ENCODE measurements around the gene TLE4. TPM values are rescaled to one million over a fixed set of nuclear protein-coding genes. Genes with fewer than 3 reads are reported as not detected.
A peak's percentile ranks its signal among the peaks of the same experiment; 100 is the strongest.

The TLE4 gene
- polyA plus RNA-seq, 4 donors, result 69.3 to 90.7 (median 73.8) TPM

DNA sequence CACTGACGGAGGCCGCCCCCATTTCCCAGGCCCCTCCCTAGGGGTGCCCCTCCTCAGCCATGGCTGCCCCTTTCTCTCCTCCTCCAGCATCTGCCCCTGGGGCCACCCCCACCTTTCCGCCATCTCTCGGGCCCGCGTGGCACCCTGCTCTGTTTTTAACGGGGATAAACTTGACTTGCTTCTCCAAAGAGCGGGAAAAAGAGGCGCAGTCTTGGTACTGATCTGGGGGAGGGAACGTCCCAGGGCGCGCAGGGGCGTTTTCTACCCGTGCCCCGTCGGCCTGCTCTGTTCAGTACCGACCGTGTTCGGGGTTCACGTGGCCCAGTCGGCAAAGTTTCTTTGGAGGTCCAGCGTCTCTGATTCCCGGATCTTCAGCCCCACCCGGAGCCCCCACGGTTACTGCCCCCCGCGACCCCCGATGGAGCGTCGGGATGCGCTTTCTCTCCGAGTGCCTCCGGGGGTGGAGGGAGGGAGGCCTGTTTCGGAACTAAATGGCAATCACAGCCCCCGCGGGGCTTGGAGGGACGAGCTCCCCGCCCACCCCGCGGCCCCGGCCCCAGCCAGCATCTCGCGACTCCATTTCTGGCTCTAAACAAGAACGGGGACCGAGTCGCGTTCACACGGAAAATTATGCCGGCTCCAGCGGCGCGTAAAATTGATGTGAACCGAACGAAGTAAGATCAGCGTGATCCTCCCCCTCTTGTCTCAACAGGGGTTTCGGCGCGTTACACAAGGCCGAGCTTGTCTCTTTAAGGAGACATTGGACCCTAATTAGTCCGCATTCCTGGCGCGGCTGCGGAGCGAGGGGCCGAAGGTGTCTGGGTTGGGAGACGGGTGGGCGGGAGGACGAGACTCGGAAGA lies 1.1 kb upstream of the TLE4 start:
- DNase-seq (ENCODE audit: low read depth in 4 of 4, low spot score in 3 of 4), result peak in 3 of 4 donors; percentile 54 to 76 (median 73)

DNA sequence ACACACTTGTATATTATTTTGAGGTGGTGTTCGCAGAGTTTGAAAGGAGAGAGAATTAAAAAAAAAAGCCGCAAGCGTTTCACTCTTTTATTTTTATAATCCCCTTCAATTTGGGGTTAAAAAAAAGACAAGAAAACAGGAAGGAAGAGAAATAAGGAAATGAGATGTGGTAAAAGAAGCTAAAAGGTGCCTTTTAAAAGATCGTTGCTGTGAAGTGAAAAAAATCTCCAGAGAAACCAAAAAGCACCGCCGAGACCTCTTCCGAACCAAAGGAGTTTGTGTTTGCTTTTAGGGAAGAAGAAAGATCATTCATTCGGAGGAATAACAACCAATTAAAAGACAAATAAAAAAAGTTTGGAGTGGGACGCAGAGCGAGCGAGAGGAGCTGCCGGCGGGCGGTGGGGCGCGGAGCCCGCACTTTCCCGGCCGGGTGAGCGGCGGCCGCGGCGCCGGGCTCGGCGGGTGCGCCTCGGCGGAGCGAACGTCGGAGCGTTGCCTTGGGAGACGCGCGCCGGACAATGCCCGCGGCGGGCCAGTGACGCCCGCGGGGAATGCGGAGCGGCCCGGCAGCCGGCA lies 355 bp downstream of the TLE4 start:
- DNase-seq (ENCODE audit: low read depth in 4 of 4, low spot score in 3 of 4), result no peak

DNA sequence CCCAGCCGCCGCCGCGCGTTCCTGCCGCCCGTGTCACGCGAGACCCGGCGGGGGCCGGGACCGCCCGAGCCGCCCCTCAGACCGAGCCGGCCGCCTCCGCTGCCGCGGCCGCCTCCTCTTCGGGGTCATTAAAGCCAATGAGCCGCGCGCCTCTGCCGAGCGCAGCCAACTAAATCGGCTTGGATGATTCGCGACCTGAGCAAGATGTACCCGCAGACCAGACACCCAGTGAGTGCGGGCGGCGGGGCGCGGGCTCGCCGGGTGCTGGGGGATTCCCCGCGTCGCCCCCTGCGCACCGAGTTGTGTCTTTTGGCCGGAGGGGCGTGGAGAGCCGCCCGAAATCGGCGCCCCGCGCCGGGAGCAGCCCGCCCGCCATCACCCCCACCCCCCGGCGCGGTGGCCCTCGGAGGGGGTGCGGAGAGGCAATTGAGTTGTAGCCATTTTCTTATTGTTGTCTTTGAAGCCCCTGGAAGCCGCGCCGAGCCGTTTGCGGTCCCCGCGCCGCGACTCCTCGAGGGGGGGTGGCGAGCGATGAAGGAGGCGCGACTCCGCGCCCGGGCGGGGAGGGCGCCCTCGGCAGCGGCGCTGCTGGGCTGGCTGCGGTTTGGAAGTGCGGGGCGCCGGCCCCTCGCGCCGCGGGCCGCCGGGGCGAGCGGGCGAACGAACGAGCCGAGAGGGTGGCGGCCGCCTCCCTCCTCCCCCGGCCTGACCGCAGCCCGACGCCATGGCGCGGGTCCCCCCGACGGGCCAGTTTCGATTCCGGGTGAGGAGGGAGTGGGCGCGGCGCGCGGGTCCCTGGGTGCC lies 1.0 kb downstream of the TLE4 start:
- no peak for DNase-seq (ENCODE audit: low read depth in 4 of 4, low spot score in 3 of 4)

DNA sequence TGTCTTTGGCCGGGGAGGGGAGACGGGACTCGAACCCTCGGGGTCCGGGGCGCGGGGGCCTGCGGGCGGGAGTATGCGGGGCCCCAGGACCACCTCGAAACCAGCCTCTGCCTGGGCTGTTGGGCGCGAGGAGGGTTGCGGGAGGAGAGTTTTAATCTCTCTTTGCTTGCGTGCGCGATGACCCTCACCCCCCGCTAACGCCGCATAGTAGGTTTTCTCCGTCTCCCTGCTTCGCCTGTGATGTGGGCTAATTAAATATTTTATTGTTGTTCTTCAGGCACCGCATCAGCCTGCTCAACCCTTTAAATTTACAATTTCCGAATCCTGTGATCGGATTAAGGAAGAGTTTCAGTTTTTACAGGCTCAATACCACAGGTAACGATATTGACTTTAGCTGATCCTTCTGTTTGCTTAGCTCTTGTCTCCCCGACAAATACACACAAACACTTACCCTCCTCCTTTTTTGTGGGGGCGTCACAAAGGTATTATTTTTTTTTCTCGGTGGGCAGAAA lies 1.7 kb downstream of the TLE4 start:
- DNase-seq (ENCODE audit: low read depth in 4 of 4, low spot score in 3 of 4), result no peak

DNA sequence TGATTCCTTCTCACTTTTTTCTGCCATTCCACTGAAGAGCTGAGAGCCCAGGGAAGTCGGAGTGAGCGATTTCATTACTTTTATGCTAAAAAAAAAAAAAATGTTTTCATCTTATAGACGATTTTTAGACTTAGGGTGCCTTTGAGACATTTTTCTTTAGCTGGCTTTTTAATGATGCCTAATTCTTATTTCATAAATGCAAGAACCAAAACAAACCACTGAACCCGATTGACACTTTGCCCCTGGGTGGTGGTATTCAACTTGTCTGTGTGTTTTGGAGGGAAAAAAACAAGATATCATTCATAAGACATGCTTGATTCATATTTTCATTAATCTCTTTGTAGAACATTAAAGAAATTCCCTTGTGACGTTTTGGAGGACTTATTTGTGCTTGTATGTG lies 2.4 kb downstream of the TLE4 start:
- DNase-seq (ENCODE audit: low read depth in 4 of 4, low spot score in 3 of 4), result no peak

DNA sequence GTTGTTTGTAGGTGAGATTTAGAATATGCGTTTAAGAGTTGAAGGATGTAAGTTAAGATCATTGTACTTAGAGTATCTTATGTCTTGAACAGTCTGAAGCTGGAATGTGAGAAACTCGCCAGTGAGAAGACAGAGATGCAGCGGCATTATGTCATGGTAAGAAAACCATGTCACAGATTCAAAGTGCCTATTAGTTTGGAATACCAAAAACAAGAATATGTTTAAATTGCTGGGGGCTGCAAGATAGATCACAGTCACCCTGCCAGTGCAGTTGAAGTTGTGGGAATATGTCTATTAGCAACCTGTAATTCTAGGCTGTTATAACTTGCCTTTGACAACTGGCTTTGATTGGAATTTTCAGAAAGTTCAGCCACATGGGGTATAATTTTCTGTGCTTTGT lies 3.0 kb downstream of the TLE4 start:
- DNase-seq (ENCODE audit: low read depth in 4 of 4, low spot score in 3 of 4), result no peak

DNA sequence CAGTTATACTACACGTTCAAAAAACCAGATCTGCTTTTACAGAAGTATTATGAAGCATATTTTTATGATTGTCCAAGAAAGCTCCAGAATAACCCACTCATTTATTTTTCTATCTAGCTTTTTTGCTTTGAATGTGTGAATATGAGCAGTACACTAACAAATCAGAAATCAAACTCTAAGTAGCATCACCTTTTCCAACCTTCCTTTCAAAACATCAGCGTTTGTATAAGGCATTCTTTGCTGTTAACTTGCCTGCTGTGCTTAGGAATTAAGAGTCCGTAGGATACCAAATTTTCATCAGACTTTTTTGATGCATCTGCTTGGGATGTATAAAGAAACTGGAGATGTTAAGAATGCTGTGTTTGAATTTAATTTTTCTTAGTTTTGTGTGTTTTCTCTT lies 3.8 kb downstream of the TLE4 start:
- no peak for DNase-seq (ENCODE audit: low read depth in 4 of 4, low spot score in 3 of 4)

DNA sequence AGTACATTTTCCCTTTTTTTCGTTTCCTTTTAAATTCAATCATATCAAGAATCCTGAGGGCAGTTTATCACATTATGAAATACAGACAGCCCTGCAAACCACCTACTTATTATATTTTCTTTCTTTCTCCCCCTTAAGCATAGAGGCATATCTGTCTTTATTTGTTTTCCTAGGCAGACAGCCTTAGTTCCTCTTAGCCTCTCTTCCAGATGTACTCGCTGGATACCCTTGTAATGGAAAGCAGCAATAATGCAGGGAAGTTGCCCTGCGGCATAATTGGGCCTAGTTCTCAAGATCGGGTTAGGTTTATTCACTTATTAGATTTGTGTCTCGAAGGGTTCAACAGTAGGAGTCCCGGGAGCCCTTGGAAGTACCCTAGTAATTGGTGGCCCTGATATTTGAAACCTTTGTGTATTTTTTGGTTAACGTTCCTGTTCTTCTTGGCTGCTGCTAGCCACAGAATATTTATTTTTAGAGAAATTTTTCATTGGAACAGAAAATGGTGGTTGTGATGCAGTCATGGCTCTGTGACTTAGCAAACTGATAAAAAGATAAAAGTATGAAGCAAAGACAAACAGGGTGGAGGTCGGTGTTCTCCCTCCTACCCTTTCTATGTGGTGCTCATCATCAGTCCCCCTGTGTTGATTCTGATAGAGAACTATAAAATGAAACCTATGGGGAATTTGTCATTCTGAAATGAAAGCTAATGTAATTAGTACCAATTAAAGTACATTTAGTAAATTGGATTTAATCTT lies 6.4 kb downstream of the TLE4 start:
- no peak for DNase-seq (ENCODE audit: low read depth in 4 of 4, low spot score in 3 of 4)

DNA sequence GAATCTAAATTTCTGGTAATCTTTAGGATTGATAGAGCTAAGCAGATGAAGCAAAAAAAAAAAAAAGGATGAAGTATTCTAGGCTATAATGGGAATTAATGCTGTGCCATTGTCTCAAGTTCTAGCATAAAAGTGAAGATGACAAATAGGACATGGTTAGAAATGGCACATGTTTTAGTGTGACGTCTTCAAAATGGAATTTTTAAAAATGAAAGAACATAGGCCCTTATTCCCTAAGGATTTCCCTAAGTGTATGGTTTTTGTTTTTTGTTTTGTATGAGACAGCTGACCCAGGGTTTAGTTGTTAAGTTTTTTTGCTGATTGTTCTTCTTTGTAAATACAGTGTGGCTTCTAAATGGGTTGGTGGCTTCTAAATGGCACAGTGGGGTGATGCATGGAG lies 7.1 kb downstream of the TLE4 start:
- DNase-seq (ENCODE audit: low read depth in 4 of 4, low spot score in 3 of 4), result no peak

DNA sequence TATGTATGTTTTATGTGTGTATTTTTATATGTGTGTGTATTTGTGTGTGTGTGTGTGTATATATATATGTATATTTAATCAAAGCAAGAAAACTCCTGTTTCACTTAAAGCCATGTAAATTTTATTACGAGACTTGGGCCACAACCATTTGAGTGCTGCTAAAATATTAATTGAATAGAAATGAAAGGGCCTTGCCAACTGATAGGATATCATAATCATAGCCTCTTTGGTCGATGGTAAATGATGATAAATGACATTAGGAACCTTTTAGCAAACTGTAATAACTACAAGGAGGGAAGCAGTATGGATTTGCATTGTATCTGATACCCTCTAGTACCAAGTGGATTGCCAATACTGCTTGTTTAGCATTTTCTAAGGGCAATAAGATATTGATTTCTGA lies 7.9 kb downstream of the TLE4 start:
- DNase-seq (ENCODE audit: low read depth in 4 of 4, low spot score in 3 of 4), result no peak

DNA sequence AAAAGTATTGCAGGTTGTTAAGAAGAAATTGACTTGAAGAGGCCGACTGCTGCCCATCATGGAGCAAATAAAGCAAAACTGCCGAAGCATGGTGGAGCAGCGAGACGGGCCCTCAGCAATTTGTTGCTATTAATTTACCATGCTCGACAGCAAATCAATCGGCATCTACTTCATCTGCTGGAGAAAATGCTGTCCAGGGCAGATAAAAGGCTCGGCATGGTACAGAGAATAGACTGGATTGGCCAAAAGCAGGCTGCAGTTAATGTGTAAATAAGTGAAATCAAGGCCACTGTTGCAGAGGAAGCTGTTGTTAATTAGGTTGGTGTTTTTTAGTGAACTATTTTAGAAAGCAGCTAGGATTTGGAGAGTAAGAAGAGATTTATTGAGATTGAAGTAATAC lies 8.3 kb downstream of the TLE4 start:
- DNase-seq (ENCODE audit: low read depth in 4 of 4, low spot score in 3 of 4), result no peak

DNA sequence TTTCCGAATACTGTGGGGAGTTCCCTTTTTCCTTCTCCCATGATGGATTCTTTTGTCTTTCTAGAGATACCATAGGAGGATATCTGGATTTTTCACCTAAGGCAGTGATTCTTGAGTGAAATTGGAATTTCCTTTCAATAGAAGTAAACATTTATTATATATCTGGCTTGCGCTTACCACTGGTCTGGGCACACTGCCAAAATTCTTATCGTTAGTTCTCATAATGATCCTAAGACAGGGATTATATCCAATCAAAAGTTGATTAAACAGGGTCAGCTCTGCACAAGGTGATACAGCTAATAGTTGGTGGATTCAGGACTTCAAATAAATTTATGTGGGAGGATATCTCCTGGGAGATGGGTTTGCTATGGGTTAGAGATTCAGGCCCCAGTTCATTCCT lies 9.6 kb downstream of the TLE4 start:
- DNase-seq (ENCODE audit: low read depth in 4 of 4, low spot score in 3 of 4), result no peak

DNA sequence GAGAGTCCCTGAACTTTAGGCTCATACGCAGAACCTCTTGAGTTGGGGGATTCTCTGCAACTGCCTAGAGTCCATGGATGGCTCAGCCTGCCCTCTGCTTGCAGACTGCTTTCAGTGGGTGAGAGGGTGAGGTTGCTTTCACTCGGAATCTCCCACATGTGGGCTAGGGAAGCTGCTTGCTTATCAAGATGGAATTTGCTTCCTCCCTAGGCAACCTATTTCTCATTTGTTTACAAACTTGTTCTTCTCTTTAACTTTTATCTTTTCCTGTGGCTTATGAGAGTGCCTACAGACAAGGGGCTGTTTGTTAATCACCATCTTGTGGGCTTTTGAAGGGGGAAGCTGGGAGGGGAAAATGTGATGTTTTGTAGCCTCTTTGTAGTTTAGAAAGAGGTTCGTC lies 10.0 kb downstream of the TLE4 start:
- DNase-seq (ENCODE audit: low read depth in 4 of 4, low spot score in 3 of 4), result no peak

DNA sequence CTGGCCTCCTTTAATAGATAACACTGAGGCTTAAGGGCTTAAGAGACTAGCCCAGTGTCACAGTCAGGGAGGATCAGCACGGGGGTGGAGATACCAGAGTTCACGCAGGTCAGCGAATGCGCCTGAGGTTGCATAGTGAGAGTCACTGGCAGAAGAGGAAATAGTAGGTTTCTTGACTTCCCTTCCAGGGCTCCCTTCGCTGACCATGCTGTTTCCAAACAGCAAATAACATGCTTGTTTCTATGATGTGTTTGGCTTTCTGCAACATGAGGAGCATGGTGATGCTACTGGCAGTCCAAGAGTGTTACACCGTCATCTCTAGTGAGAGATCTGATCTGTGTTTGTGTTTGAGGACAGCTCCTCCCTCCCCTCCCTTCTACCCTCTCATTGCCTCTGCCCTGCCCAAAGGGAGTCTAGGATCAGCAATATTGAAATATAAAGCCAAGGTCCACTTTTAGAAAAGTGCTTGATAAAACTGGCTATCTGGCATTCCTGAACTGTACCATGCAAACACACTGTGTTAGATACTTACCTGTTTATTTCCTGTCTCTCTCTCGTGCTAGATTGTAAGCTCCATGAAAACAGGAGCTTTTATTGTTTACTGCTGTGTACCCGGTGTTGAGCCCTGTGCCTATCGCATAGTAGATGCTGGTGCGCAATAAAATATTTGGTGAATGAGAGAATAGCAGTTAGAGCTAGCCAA lies 12.3 kb downstream of the TLE4 start:
- DNase-seq (ENCODE audit: low read depth in 4 of 4, low spot score in 3 of 4), result no peak

DNA sequence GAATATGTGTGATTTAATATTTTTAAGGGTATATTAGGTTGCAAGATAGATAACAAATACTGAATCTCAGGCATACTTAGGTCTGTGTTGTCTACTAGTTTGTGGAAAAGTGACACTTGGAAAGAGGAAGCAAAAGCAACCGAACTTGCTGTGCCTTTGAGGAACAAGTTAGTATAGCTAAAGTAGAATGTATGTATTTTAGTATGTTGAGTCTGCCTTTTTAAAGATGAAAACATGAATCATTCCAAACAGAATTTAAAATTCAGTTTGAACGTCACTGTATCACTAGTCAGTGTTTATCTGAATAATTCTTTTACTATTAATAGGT lies 12.9 kb downstream of the TLE4 start:
- no peak for DNase-seq (ENCODE audit: low read depth in 4 of 4, low spot score in 3 of 4)

DNA sequence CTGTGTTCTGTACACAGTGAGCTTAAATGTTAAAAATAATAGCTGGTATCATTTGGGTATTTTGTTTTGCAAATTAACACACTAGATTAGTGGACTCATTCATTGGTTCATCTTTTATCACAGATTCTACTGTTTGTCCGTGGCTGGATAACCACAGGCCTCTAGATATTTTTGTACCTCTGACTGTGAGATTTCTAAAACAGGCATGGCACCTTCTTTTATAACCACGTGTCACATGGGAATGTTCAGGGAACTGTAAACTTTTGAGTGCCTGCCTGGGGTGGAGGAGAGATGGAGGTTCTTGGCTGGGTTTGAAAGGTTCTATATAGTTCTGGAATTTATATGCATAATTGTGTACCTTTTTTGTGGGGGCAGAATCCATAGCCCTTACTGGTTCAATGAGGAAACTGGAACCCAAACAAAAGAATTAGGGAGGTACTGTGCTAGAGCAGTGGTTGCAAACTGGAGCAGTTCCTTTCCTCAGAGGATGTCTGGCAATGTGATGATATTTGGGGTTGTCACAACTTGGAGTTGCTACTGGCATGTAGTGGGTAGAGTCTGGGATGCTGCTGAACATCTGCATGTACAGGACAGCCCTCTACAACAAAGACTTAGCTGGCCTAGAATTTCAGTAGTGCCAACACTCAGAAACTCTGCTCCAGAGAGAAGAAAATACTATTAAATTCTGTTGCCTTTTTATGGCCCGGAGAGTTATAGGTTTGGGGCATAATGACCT lies 16.9 kb downstream of the TLE4 start:
- DNase-seq (ENCODE audit: low read depth in 4 of 4, low spot score in 3 of 4), result no peak

DNA sequence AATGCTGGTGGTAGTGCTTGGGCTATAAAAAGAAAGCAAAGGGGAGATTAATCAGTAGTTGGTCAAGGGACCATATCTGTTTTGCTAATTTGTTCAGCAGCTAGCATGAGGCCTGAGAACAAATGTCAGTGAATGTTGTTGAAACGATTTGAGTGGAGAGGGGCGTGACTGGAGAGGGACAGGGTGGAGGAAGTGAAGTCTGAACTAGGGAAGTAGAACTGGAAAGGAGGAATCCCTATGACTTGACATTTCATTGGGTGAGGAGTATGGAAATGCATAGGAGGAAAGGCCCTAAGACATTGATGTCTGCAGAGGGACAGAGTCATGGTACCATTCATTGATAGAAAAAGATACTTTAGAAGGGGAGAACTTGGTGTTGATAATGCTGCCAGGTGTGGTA lies 19.7 kb downstream of the TLE4 start:
- DNase-seq (ENCODE audit: low read depth in 4 of 4, low spot score in 3 of 4), result no peak

DNA sequence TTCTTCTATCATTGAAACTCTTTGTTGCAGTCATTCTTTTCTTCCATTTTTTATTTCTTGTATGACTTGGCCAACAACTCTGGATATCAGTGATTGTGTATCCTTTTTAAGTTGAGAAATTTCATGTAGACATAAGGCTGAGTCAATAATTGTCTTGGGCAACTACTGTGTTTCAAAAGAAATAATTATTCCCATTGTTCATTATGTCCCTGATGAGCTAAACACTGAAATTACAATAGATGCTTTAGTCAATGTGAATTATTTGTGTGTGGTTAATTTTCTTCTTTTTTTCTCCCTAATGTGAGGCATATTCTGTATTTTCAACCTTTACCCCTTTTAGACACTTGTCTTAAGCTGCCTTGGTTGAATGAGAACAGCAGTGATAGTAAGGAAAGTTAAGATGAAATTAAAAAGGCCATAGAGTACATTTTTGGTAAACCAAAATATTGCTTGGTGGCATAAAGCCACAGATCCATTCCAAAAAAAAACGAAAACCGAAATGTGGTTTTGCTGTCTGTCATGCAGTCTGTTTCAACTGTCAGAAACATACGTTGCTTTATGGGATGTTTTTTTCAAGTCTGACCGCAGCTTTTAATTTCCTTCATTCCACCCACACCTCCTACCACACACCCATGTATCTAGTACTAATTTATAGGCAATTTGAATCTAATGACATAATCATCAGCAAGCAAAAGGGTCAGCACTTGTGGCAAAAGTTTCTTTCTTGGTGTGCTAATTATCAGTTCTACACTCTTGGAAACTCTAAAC lies 21.1 kb downstream of the TLE4 start:
- DNase-seq (ENCODE audit: low read depth in 4 of 4, low spot score in 3 of 4), result no peak

All from left renal pelvis (tissue), 4 donors.